WTC11 (cell line): ENCODE measurements around the gene SNU13. TPM values are rescaled to one million over a fixed set of nuclear protein-coding genes. Genes with fewer than 3 reads are reported as not detected.

Experiments
- ATAC-seq: fragments of 200-7000 bp; cut with Tn5 transposase; 2 replicates; pipeline ENCODE4 v1.10.0; 2021; ENCODE audit warnings: mild to moderate bottlenecking, moderate library complexity
- CTCF ChIA-PET: fragments of 300-600 bp; sonication (Branson Sonifier 250); formaldehyde crosslinking; loops from one replicate; lab custom pipeline; 2021; ENCODE audit warnings: antibody characterized with exemption; lab: Charles Lee
- POLR2A ChIA-PET: fragments of 350-600 bp; sonication (Branson Sonifier 250); formaldehyde crosslinking; loops from one replicate; lab custom pipeline; 2021; ENCODE audit warnings: antibody characterized with exemption; lab: Charles Lee
- DNase-seq: peaks from one replicate; pipeline ENCODE4 v3.0.0; 2021; ENCODE audit warnings: low spot score
- H3K27ac Mint-ChIP-seq: 2 replicates; pipeline ENCODE4 v1.8.0; 2021; ENCODE audit warnings: mixed read lengths
- H3K27me3 Mint-ChIP-seq: 2 replicates; pipeline ENCODE4 v1.8.0; 2021; ENCODE audit warnings: low read depth, mild to moderate bottlenecking, moderate library complexity, mixed read lengths
- H3K36me3 Mint-ChIP-seq: 2 replicates; pipeline ENCODE4 v1.8.0; 2021; ENCODE audit warnings: mixed read lengths
- H3K4me1 Mint-ChIP-seq: 2 replicates; pipeline ENCODE4 v1.8.0; 2022; ENCODE audit warnings: mixed read lengths
- H3K4me3 Mint-ChIP-seq: 2 replicates; pipeline ENCODE4 v1.8.0; 2021; ENCODE audit warnings: mild to moderate bottlenecking, moderate library complexity, mixed read lengths
- H3K9me3 Mint-ChIP-seq: 2 replicates; pipeline ENCODE4 v1.8.0; 2021; ENCODE audit warnings: mixed read lengths
- ARID4B ChIP-seq: sonication (generic); formaldehyde crosslinking; IDR thresholded peaks from 2 replicates; pipeline ENCODE4 v1.8.0; 2023; ENCODE audit warnings: missing genetic modification reagents, mild to moderate bottlenecking, borderline replicate concordance
- ATF1 ChIP-seq: sonication (generic); formaldehyde crosslinking; IDR thresholded peaks from 2 replicates; pipeline ENCODE4 v1.8.1; 2023; ENCODE audit warnings: mild to moderate bottlenecking, moderate library complexity, missing genetic modification reagents
- ESRRA ChIP-seq: sonication (generic); formaldehyde crosslinking; IDR thresholded peaks from 2 replicates; pipeline ENCODE4 v1.8.1; 2022; ENCODE audit warnings: mild to moderate bottlenecking, missing genetic modification reagents, borderline replicate concordance
- FOXJ3 ChIP-seq: sonication (generic); formaldehyde crosslinking; IDR thresholded peaks from 2 replicates; pipeline ENCODE4 v1.9.0; 2021; ENCODE audit warnings: missing genetic modification reagents, mild to moderate bottlenecking, borderline replicate concordance
- MYBL2 ChIP-seq: sonication (generic); formaldehyde crosslinking; IDR thresholded peaks from 2 replicates; pipeline ENCODE4 v1.8.1; 2023; ENCODE audit warnings: mild to moderate bottlenecking, moderate library complexity, missing genetic modification reagents
- NFATC4 ChIP-seq: fragments of 250-450 bp; sonication (Bioruptor Pico); IDR thresholded peaks from 2 replicates; pipeline ENCODE4 v1.9.0; 2021; ENCODE audit warnings: mild to moderate bottlenecking
- NFE2L1 ChIP-seq: sonication (generic); formaldehyde crosslinking; IDR thresholded peaks from 2 replicates; pipeline ENCODE4 v1.8.1; 2023; ENCODE audit warnings: missing genetic modification reagents
- NFYB ChIP-seq: sonication (generic); formaldehyde crosslinking; conservative IDR thresholded peaks from 2 replicates; pipeline ENCODE4 v1.8.0; 2022; ENCODE audit warnings: low read depth, missing genetic modification reagents
- SMAD3 ChIP-seq: sonication (generic); formaldehyde crosslinking; IDR thresholded peaks from 2 replicates; pipeline ENCODE4 v1.8.0; 2022; ENCODE audit warnings: missing genetic modification reagents, mild to moderate bottlenecking, borderline replicate concordance
- SMAD4 ChIP-seq: sonication (generic); formaldehyde crosslinking; IDR thresholded peaks from 2 replicates; pipeline ENCODE4 v1.8.0; 2022; ENCODE audit warnings: mild to moderate bottlenecking, missing genetic modification reagents
- SOX15 ChIP-seq: fragments of 250-450 bp; sonication (Bioruptor Pico); IDR thresholded peaks from 2 replicates; pipeline ENCODE4 v1.9.0; 2021; ENCODE audit warnings: mild to moderate bottlenecking
- TP53 ChIP-seq: sonication (generic); formaldehyde crosslinking; IDR thresholded peaks from 2 replicates; pipeline ENCODE4 v1.8.1; 2023; ENCODE audit warnings: mild to moderate bottlenecking, missing genetic modification reagents
- ZNF121 ChIP-seq: sonication (generic); formaldehyde crosslinking; IDR thresholded peaks from 2 replicates; pipeline ENCODE4 v1.8.0; 2023; ENCODE audit warnings: missing genetic modification reagents
- ZNF425 ChIP-seq: fragments of 250-450 bp; sonication (Bioruptor Pico); conservative IDR thresholded peaks from 2 replicates; pipeline ENCODE4 v1.9.0; 2021; ENCODE audit warnings: mild to moderate bottlenecking
- total RNA-seq: library from RNA; stranded (reverse); gene quantifications from 3 replicates; pipeline ENCODE4 v1.2.3, GENCODE V29; 2021
- TF ChIP-seq, protein P1 (sequence below): sonication (generic); formaldehyde crosslinking; IDR thresholded peaks from 2 replicates; pipeline ENCODE4 v1.8.0; 2023; ENCODE audit warnings: missing genetic modification reagents
- TF ChIP-seq, protein P2 (sequence below): sonication (generic); formaldehyde crosslinking; IDR thresholded peaks from 2 replicates; pipeline ENCODE4 v1.8.1; 2022; ENCODE audit warnings: mild to moderate bottlenecking, moderate library complexity, missing genetic modification reagents
- TF ChIP-seq, protein P3 (sequence below): sonication (generic); formaldehyde crosslinking; IDR thresholded peaks from 2 replicates; pipeline ENCODE4 v1.8.1; 2023; ENCODE audit warnings: mild to moderate bottlenecking, missing genetic modification reagents, borderline replicate concordance
- TF ChIP-seq, protein P4 (sequence below): fragments of 250-450 bp; sonication (Bioruptor Pico); IDR thresholded peaks from 2 replicates; pipeline ENCODE4 v1.8.0; 2021; ENCODE audit warnings: mild to moderate bottlenecking

Gene SNU13
- total RNA-seq, 1 experiment from 2014 or later = 207 TPM

GRCh38 chr22:41676134-41676533 lies 12.5 kb downstream of the SNU13 start:
- Mint-ChIP-seq H3K4me3 (no peak overlapping the region), H3K4me1 (no peaks in the 10 kb centered on the region), H3K27me3 (no peaks in the 10 kb centered on the region), H3K9me3 (no peaks in the 10 kb centered on the region), H3K36me3 (peaks cover 54% of the 10 kb centered on the region), H3K27ac (no peak overlapping the region)
- ATAC-seq (no peak), DNase-seq (no peak)
- CTCF ChIA-PET = interaction anchor here (0.7 to 1.3 kb wide), 3 partner anchors 9 to 159 kb away, joined by 3 to 6 read pairs (median 5); no protein-coding TSS in a partner anchor
- POLR2A ChIA-PET = interaction anchor here (0.7 kb wide), 1 partner anchor 184 kb away, joined by 5 read pairs; no protein-coding TSS in a partner anchor
- TF ChIP-seq, protein P1, sequence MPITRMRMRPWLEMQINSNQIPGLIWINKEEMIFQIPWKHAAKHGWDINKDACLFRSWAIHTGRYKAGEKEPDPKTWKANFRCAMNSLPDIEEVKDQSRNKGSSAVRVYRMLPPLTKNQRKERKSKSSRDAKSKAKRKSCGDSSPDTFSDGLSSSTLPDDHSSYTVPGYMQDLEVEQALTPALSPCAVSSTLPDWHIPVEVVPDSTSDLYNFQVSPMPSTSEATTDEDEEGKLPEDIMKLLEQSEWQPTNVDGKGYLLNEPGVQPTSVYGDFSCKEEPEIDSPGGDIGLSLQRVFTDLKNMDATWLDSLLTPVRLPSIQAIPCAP (CRISPR knock-in tag) = no peak
- TF ChIP-seq ZNF425 (CRISPR knock-in tag) (no peak), NFYB (CRISPR knock-in tag) (no peak), ARID4B (CRISPR knock-in tag) (no peak), TP53 (CRISPR knock-in tag) (no peak), ATF1 (CRISPR knock-in tag) (no peak), NFE2L1 (CRISPR knock-in tag) (no peak), NFATC4 (CRISPR knock-in tag) (no peak), SOX15 (CRISPR knock-in tag) (no peak), ESRRA (CRISPR knock-in tag) (no peak), SMAD4 (no peak), SMAD3 (CRISPR knock-in tag) (no peak), ZNF121 (CRISPR knock-in tag) (no peak), FOXJ3 (CRISPR knock-in tag) (no peak), MYBL2 (CRISPR knock-in tag) (no peak)
- TF ChIP-seq, protein P2, sequence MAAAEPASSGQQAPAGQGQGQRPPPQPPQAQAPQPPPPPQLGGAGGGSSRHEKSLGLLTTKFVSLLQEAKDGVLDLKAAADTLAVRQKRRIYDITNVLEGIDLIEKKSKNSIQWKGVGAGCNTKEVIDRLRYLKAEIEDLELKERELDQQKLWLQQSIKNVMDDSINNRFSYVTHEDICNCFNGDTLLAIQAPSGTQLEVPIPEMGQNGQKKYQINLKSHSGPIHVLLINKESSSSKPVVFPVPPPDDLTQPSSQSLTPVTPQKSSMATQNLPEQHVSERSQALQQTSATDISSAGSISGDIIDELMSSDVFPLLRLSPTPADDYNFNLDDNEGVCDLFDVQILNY (CRISPR knock-in tag) = no peak
- TF ChIP-seq, protein P3, sequence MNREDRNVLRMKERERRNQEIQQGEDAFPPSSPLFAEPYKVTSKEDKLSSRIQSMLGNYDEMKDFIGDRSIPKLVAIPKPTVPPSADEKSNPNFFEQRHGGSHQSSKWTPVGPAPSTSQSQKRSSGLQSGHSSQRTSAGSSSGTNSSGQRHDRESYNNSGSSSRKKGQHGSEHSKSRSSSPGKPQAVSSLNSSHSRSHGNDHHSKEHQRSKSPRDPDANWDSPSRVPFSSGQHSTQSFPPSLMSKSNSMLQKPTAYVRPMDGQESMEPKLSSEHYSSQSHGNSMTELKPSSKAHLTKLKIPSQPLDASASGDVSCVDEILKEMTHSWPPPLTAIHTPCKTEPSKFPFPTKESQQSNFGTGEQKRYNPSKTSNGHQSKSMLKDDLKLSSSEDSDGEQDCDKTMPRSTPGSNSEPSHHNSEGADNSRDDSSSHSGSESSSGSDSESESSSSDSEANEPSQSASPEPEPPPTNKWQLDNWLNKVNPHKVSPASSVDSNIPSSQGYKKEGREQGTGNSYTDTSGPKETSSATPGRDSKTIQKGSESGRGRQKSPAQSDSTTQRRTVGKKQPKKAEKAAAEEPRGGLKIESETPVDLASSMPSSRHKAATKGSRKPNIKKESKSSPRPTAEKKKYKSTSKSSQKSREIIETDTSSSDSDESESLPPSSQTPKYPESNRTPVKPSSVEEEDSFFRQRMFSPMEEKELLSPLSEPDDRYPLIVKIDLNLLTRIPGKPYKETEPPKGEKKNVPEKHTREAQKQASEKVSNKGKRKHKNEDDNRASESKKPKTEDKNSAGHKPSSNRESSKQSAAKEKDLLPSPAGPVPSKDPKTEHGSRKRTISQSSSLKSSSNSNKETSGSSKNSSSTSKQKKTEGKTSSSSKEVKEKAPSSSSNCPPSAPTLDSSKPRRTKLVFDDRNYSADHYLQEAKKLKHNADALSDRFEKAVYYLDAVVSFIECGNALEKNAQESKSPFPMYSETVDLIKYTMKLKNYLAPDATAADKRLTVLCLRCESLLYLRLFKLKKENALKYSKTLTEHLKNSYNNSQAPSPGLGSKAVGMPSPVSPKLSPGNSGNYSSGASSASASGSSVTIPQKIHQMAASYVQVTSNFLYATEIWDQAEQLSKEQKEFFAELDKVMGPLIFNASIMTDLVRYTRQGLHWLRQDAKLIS = no peak
- TF ChIP-seq, protein P4, sequence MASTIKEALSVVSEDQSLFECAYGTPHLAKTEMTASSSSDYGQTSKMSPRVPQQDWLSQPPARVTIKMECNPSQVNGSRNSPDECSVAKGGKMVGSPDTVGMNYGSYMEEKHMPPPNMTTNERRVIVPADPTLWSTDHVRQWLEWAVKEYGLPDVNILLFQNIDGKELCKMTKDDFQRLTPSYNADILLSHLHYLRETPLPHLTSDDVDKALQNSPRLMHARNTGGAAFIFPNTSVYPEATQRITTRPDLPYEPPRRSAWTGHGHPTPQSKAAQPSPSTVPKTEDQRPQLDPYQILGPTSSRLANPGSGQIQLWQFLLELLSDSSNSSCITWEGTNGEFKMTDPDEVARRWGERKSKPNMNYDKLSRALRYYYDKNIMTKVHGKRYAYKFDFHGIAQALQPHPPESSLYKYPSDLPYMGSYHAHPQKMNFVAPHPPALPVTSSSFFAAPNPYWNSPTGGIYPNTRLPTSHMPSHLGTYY (CRISPR knock-in tag) = no peak
- TF ChIP-seq, all 79 proteins: peak for 0
